Hepatocyte (in vitro differentiated cells): ENCODE measurements around the gene ING4.

ENCODE experiments used
- CTCF ChIP-seq: fragments of 200-600 bp; sonication (generic); IDR thresholded peaks from 2 replicates; pipeline ENCODE4 v1.5.1; 2016; ENCODE audit warnings: antibody characterized with exemption, mild to moderate bottlenecking; ENCODE audit not compliant: poor library complexity
- EZH2 ChIP-seq: fragments of 200-600 bp; sonication (generic); IDR thresholded peaks from 2 replicates; pipeline ENCODE4 v1.6.1; 2016; ENCODE audit warnings: antibody characterized with exemption, mild to moderate bottlenecking, borderline replicate concordance
- EZH2phosphoT487 ChIP-seq: fragments of 200-600 bp; sonication (generic); IDR thresholded peaks from one replicate; pipeline ENCODE4 v1.6.1; 2018; ENCODE audit warnings: antibody characterized with exemption, mild to moderate bottlenecking, low read depth, moderate library complexity; ENCODE audit not compliant: unreplicated experiment, severe bottlenecking

- TF ChIP-seq EZH2 (no peak), CTCF (no peak), EZH2phosphoT487 (no peak)
Measured at GRCh38 chr12:6664902-6665301, 2.0 kb upstream of the ING4 start.
